Peyer's patch (tissue), 4 donors: Measurements from ENCODE around the gene ATP5ME. TPM values are rescaled to one million over a fixed set of nuclear protein-coding genes. Genes with fewer than 3 reads are reported as not detected.

ENCODE experiments used
- DNase-seq, 3 donors: peaks; one replicate each; pipeline ENCODE4 v3.0.0-alpha.2; 2017 to 2019
- H3K27ac ChIP-seq, 4 donors: fragments of 200-600 bp; sonication (generic); one replicate each; pipeline ENCODE4 v1.5.1; 2016 to 2019
- H3K27me3 ChIP-seq, 2 donors: fragments of 200-600 bp; sonication (generic); one replicate each; pipeline ENCODE4 v1.5.1; 2019
- H3K36me3 ChIP-seq, 3 donors: fragments of 200-600 bp; sonication (generic); one replicate each; pipeline ENCODE4 v1.5.1; 2016 to 2019
- H3K4me1 ChIP-seq, 4 donors: fragments of 200-600 bp; sonication (generic); one replicate each; pipeline ENCODE4 v1.5.1; 2016 to 2019
- H3K4me3 ChIP-seq, 4 donors: fragments of 200-600 bp; sonication (generic); 1 replicate in 3 of 4; 2 replicates in 1 of 4; pipeline ENCODE4 v1.5.1; 2016 to 2019; ENCODE audit warnings: mild to moderate bottlenecking in 1 of 4
- H3K9me3 ChIP-seq, 4 donors: fragments of 200-600 bp; sonication (generic); one replicate each; pipeline ENCODE4 v1.5.1; 2016 to 2019; ENCODE audit warnings: mild to moderate bottlenecking in 1 of 4
- POLR2A ChIP-seq, 2 donors: fragments of 450-650 bp; IDR thresholded peaks; one replicate each; pipeline ENCODE4 v1.5.1; 2017; ENCODE audit warnings: antibody characterized with exemption in 2 of 2, mild to moderate bottlenecking in 2 of 2, moderate library complexity in 2 of 2
- total RNA-seq, 4 donors: library from RNA; depleted of rRNA; stranded (reverse); fragments of >200 nt; gene quantifications; one replicate each; pipeline ENCODE4 v1.1.0, GENCODE V29; 2016
- TF ChIP-seq, protein P1 (sequence below), 6 experiments: fragments of 450-650 bp in 4 of 6; fragments of 200-600 bp in 2 of 6; sonication (generic) in 1 of 6; IDR thresholded peaks; one replicate each; pipeline ENCODE4 v1.5.1; 2017 to 2019; ENCODE audit warnings: antibody characterized with exemption in 6 of 6, mild to moderate bottlenecking in 3 of 6, moderate library complexity in 1 of 6

Gene ATP5ME
- total RNA-seq, 4 donors from 2014 or later, result 102 to 259 (median 184) TPM

DNA sequence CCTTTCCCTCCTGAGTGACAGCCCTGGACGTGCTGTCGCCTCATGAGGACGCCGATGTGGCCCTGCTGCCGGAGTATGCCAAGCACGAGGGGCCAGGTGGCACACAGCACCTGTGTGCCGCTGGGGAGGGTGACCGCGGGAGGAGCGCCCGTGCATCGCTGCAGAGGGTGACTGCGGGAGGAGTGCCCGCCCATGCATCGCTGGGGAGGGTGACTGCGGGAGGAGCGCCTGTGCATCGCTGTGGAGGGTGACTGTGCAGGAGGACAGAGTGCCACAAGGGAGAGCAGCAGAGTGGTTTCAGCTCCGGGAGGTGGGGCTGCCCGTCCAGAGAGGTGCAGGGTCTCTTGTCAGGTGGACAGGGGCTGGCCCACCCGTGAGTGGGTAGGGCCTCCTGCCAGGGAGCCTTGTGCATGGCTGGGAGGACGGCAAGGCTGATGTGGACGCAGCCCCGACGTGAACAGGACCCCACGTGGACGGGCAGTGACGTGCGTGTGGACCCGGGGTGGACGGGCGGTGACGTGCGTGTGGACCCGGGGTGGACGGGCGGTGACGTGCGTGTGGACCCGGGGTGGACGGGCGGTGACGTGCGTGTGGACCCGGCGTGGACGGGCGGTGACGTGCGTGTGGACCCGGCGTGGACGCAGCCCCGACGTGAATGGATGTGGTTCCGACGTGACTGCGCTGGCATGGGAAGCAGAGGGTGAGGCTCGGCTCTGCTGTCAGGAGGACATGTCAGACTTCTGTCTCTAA, 46.2 kb upstream of the ATP5ME start:
- H3K4me1 ChIP-seq, result peaks cover 0 to 41% (median 0%) of the 10 kb centered on the region in 4 donors
- no peak overlapping the region for H3K4me3 ChIP-seq
- no peak for TF ChIP-seq POLR2A (IDR thresholded peaks at IDR 0.05)
- TF ChIP-seq, protein P1, sequence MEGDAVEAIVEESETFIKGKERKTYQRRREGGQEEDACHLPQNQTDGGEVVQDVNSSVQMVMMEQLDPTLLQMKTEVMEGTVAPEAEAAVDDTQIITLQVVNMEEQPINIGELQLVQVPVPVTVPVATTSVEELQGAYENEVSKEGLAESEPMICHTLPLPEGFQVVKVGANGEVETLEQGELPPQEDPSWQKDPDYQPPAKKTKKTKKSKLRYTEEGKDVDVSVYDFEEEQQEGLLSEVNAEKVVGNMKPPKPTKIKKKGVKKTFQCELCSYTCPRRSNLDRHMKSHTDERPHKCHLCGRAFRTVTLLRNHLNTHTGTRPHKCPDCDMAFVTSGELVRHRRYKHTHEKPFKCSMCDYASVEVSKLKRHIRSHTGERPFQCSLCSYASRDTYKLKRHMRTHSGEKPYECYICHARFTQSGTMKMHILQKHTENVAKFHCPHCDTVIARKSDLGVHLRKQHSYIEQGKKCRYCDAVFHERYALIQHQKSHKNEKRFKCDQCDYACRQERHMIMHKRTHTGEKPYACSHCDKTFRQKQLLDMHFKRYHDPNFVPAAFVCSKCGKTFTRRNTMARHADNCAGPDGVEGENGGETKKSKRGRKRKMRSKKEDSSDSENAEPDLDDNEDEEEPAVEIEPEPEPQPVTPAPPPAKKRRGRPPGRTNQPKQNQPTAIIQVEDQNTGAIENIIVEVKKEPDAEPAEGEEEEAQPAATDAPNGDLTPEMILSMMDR (IDR thresholded peaks at IDR 0.05), result no peak
- peak overlapping the region in 1 of 4 donors; percentile 30 for H3K27ac ChIP-seq
- peaks cover 0 to 16% (median 0%) of the 10 kb centered on the region in 3 donors for H3K36me3 ChIP-seq
- no peaks in the 10 kb centered on the region for H3K27me3 ChIP-seq
- no peaks in the 10 kb centered on the region for H3K9me3 ChIP-seq
- no peak for DNase-seq

DNA sequence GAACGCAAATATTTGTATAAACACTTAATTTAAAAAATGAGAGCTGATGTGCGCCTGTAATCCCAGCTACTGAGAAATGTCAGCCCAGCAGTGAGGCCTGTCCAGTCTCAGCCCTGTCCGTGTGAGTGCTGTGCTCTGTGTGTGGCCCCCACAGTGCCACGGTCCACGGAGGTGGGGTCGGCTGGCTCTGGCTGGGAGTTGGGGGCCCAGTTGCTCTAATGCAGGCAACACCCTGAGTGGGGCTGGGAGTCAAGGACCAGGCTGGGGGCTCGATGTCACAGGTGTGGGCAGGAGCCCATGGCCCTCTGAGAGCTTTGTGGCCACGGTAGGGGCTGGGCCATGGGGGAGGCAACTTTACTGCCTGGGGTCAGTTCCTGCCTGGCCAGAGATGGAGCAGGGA, 44.4 kb upstream of the ATP5ME start:
- no peaks in the 10 kb centered on the region for H3K9me3 ChIP-seq
- peaks cover 0 to 25% (median 0%) of the 10 kb centered on the region in 3 donors for H3K36me3 ChIP-seq
- DNase-seq, result no peak
- peaks cover 0 to 34% (median 0%) of the 10 kb centered on the region in 4 donors for H3K4me1 ChIP-seq
- no peaks in the 10 kb centered on the region for H3K27me3 ChIP-seq
- H3K27ac ChIP-seq, result no peak overlapping the region
- no peak overlapping the region for H3K4me3 ChIP-seq
- TF ChIP-seq, protein P1 (IDR thresholded peaks at IDR 0.05), result no peak
- no peak for TF ChIP-seq POLR2A (IDR thresholded peaks at IDR 0.05)

DNA sequence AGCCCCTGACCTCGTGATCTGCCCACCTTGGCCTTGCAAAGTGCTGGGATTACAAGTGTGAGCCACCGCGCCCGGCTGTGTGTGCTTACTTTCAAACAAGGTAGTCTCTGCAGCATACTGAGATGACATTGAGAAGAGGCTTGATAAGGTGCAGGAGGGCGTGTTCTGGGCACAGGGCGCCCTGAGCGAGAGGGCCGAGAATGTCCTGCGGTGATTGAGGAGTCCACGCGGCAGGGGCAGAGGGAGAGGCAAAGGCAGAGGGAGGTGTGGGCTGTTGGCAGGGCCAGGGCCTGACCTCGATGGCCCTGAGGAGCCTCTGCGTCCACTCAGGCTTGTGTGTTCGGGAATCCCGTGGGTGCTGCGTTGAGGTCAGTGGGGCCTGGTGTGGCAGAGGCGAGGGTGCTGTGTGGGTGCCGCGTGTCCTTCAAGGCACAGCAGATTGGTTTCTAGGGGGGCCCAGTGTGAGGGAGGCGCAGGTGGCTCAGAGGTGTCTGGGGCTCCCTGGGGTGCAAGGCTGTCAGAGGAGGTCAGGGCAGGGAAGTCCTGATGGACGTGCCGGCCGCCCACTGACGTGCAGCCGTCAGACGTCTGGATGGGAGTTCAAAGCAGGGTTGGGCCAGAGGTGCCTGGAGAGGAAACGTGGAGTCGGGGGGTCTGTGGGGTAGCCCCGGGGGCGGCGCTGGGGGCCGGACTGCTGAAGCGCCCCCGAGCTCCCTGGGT, 43.7 kb upstream of the ATP5ME start:
- Histone ChIP-seq H3K9me3 (no peaks in the 10 kb centered on the region), H3K36me3 (peaks cover 0 to 20% (median 0%) of the 10 kb centered on the region in 3 donors), H3K4me3 (no peak overlapping the region), H3K27me3 (no peaks in the 10 kb centered on the region), H3K4me1 (peaks cover 0 to 34% (median 0%) of the 10 kb centered on the region in 4 donors), H3K27ac (no peak overlapping the region)
- TF ChIP-seq, protein P1 (IDR thresholded peaks at IDR 0.05), result no peak
- no peak for TF ChIP-seq POLR2A (IDR thresholded peaks at IDR 0.05)
- no peak for DNase-seq

DNA sequence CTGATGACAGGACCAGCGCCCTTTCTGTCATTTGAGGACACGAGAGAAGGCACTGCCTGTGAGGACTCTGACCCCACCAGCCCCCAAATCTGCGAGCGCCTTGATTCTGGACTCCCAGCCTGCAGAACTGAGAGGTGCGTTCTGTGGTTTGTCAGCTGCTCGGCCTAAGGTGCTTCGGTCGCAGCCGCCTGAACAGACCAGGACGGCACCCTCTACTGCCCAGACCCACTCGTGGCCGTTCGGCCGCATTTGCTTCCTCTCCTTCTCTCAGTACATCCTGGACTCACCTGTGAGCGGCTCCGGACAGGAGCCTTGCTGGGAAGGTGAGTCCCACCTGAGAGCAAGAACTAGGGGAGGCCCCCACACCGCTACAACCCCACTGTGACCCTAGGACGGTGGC, 40.0 kb upstream of the ATP5ME start:
- TF ChIP-seq, protein P1 (IDR thresholded peaks at IDR 0.05), result no peak
- no peak for TF ChIP-seq POLR2A (IDR thresholded peaks at IDR 0.05)
- DNase-seq, result no peak
- H3K36me3 ChIP-seq, result peaks cover 0 to 9% (median 0%) of the 10 kb centered on the region in 3 donors
- no peaks in the 10 kb centered on the region for H3K9me3 ChIP-seq
- H3K27ac ChIP-seq, result no peak overlapping the region
- H3K4me1 ChIP-seq, result peaks cover 0 to 17% (median 0%) of the 10 kb centered on the region in 4 donors
- H3K4me3 ChIP-seq, result no peak overlapping the region
- no peaks in the 10 kb centered on the region for H3K27me3 ChIP-seq

DNA sequence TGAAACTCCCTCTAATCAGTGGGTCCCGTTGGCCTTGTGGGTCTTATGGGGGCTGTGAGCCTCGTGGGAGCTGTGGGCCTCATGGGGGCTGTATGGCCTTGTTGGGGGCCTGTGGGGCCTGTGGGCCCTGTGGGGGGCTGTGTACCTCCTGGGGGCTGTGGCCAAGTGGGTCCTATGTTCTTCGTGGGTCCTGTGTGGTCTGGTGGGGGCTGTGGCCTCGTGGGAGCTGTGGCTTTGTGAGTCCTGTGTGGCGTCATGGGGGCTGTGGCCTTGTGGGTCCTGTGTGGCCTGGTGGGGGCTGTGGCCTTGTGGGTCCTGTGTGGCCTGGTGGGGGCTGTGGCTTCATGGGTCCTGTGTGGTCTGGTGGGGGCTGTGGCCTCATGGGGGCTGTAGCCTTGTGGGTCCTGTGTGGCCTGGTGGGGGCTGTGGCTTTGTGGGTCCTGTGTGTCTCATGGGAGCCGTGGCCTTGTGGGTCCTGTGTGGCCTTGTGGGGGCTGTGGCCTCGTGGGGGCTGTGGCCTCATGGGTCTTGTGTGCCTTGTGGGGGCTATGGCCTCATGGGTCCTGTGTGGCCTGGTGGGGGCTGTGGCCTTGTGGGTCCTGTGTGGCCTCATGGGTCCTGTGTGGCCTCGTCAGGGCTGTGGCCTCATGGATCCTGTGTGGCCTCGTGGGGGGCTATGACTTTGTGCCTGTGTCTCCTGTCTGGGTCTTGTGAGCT, 39.0 kb upstream of the ATP5ME start:
- no peak for DNase-seq
- H3K4me1 ChIP-seq, result peaks cover 0 to 26% (median 2%) of the 10 kb centered on the region in 4 donors
- TF ChIP-seq, protein P1 (IDR thresholded peaks at IDR 0.05), result no peak
- no peak for TF ChIP-seq POLR2A (IDR thresholded peaks at IDR 0.05)

More for the DNA sequence above, 39.0 kb upstream of the ATP5ME start:
- Histone ChIP-seq H3K4me3 (no peak overlapping the region), H3K36me3 (peaks cover 0 to 9% (median 0%) of the 10 kb centered on the region in 3 donors), H3K9me3 (no peaks in the 10 kb centered on the region), H3K27ac (no peak overlapping the region), H3K27me3 (no peaks in the 10 kb centered on the region)
